ENCODE measurements around the gene KRT6B. TPM values are rescaled to one million over a fixed set of nuclear protein-coding genes. Genes with fewer than 3 reads are reported as not detected.

KRT6B gene
- total and polyA plus RNA-seq, 7 donors: 0.60 to 0.61 TPM; not detected in 5

GRCh38 chr12:52486166-52487105 is 34.5 kb upstream of the KRT6B start:
- Histone ChIP-seq H3K4me3 (no peak overlapping the region), H3K9me3 (no peaks in the 10 kb centered on the region), H3K4me1 (no peaks in the 10 kb centered on the region), H3K27me3 (no peaks in the 10 kb centered on the region), H3K36me3 (no peaks in the 10 kb centered on the region), H3K27ac (no peak overlapping the region)
- TF ChIP-seq EP300 (IDR thresholded peaks at IDR 0.05) (no peak), POLR2A (IDR thresholded peaks at IDR 0.05) (no peak), POLR2AphosphoS5 (IDR thresholded peaks at IDR 0.05) (no peak), CTCF (IDR thresholded peaks at IDR 0.05) (no peak)
- intact Hi-C loops (cut with DNase I): no loop called here
- no peak for DNase-seq
- 86 to 89% methylated on average over 5 of the region's 5 CpGs for WGBS, 2 donors

DNA sequence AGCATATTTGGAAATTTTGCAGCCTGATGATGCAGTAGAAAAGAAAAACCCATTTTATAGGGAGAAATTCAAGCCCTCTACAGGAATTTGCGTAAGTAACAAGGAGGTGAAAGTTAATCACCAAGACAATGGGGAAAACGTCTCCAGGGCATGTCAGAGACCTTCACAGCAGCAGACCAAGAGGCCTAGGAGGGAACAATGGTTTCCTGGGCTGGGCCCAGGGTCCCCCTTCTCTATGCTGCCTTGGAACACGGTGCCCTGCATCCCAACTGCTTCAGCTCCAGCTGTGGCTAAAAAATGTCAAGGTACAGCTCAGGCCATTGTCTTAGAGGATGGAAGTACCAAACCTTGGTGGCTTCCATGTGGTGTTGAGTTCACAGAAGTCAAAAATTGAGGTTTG is 28.1 kb upstream of the KRT6B start:
- no peak for DNase-seq
- Histone ChIP-seq H3K4me1 (no peaks in the 10 kb centered on the region), H3K4me3 (no peak overlapping the region), H3K9me3 (no peaks in the 10 kb centered on the region), H3K36me3 (no peaks in the 10 kb centered on the region), H3K27ac (no peak overlapping the region), H3K27me3 (no peaks in the 10 kb centered on the region)
- intact Hi-C loops (cut with DNase I): no loop called here
- TF ChIP-seq EP300 (IDR thresholded peaks at IDR 0.05) (no peak), CTCF (IDR thresholded peaks at IDR 0.05) (no peak), POLR2AphosphoS5 (IDR thresholded peaks at IDR 0.05) (no peak), POLR2A (IDR thresholded peaks at IDR 0.05) (no peak)
- 64 to 65% methylated on average over 3 of the region's 3 CpGs for WGBS, 2 donors

DNA sequence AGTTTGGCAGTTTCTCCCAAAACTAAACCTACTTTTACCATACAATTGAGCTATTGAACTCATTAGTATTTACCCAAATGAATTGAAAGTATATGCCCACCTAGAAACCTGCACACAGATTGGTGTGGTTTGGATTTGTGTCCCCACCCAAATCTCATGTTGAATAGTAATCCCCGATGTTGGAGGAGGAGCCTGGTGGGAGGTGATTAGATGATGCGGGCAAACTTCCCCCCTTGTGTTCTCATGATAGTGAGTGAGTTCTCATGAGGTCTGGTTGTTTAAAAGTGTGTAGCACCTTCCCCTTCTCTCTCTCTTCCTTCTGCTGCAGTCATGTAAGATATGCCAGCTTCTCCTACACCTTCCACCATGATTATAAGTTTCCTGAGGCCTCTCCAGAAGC is 25.7 kb upstream of the KRT6B start:
- no peak overlapping the region for H3K27ac ChIP-seq
- H3K4me1 ChIP-seq: no peaks in the 10 kb centered on the region
- no peaks in the 10 kb centered on the region for H3K27me3 ChIP-seq
- no peak overlapping the region for H3K4me3 ChIP-seq
- no peak for DNase-seq
- no peaks in the 10 kb centered on the region for H3K36me3 ChIP-seq
- intact Hi-C loops (cut with DNase I): no loop called here
- no peaks in the 10 kb centered on the region for H3K9me3 ChIP-seq
- TF ChIP-seq POLR2A (IDR thresholded peaks at IDR 0.05) (no peak), POLR2AphosphoS5 (IDR thresholded peaks at IDR 0.05) (no peak), EP300 (IDR thresholded peaks at IDR 0.05) (no peak), CTCF (IDR thresholded peaks at IDR 0.05) (no peak)
- 61 to 73% methylated on average over 2 of the region's 2 CpGs for WGBS, 2 donors

- H3K9me3 ChIP-seq: no peaks in the 10 kb centered on the region
- DNase-seq: no peak
- intact Hi-C loops (cut with DNase I): no loop called here
- TF ChIP-seq POLR2A (IDR thresholded peaks at IDR 0.05) (no peak), POLR2AphosphoS5 (IDR thresholded peaks at IDR 0.05) (no peak), EP300 (IDR thresholded peaks at IDR 0.05) (no peak), CTCF (IDR thresholded peaks at IDR 0.05) (no peak)
- no peak overlapping the region for H3K27ac ChIP-seq
- H3K4me3 ChIP-seq: no peak overlapping the region
- no peaks in the 10 kb centered on the region for H3K4me1 ChIP-seq
- no peaks in the 10 kb centered on the region for H3K36me3 ChIP-seq
- WGBS, 2 donors: 91 to 96% methylated on average over 2 of the region's 2 CpGs
- no peaks in the 10 kb centered on the region for H3K27me3 ChIP-seq
Measured at GRCh38 chr12:52474212-52474611, 22.3 kb upstream of the KRT6B start.

Data from sigmoid colon (tissue), 7 donors.